ENCODE measurements around the gene OBSCN. TPM values are rescaled to one million over a fixed set of nuclear protein-coding genes. Genes with fewer than 3 reads are reported as not detected.

OBSCN gene
- total and polyA plus RNA-seq, 2 of the 13 experiments (the other 11 are each of a cell fraction or from before 2014, with no cell fraction given): 0.20 TPM

DNA sequence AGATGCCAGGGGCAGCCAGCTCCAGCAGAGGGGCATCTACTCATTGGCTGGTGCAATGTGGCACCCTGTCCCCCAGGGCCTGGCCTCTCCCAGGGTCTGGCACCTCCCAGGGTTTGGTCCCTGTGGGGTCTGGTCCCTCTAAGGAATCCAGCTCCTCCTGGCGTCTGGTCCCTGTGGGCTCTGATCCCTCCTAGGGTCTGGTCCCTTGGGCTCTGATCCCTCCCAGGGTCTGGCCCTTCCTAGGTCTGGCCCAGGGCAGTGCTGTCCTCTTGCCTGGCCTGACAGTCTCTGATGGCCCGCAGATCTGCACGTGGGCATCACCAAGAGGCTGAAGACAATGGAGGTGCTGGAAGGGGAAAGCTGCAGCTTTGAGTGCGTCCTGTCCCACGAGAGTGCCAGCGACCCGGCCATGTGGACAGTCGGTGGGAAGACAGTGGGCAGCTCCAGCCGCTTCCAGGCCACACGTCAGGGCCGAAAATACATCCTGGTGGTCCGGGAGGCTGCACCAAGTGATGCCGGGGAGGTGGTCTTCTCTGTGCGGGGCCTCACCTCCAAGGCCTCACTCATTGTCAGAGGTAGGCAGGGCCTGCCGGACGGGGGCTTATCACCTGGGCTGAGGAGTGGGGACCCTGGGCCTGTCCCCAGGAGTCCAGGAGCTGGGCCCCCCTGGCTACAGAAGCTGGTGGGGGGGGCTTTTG lies 73.9 kb downstream of the OBSCN start:
- no TSS peak for BruUV-seq (replicated peaks)
- intact Hi-C loops (cut with micrococcal nuclease; ENCODE audit: unreplicated experiment): no loop called here
- Histone ChIP-seq H3K36me3 (replicated peaks in 1 of 2; ENCODE audit: control insufficient read depth in 1 of 2, insufficient read depth in 2 of 2, low read length in 2 of 2) (no peaks in the 10 kb centered on the region), H3K27me3 (ENCODE audit: control insufficient read depth in 1 of 2, insufficient read depth in 2 of 2, low read length in 2 of 2) (peaks cover 7 to 45% of the 10 kb centered on the region in 2 experiments; a peak in 4 of 5 replicates), H2AFZ (ENCODE audit: low read length) (no peak overlapping the region), H3K27ac (ENCODE audit: extremely low read length, insufficient read depth, low read length) (no peak overlapping the region), H3K4me1 (ENCODE audit: insufficient read depth, low read length) (peaks cover 11% of the 10 kb centered on the region; the same call in 1 of the 2 replicates), H3K4me2 (ENCODE audit: low read depth, low read length) (no peak overlapping the region), H3K79me2 (ENCODE audit: insufficient read depth, low read length) (no peaks in the 10 kb centered on the region), H4K20me1 (ENCODE audit: insufficient read depth, low read length) (no peaks in the 10 kb centered on the region), H3K9me3 (ENCODE audit: low read length) (no peaks in the 10 kb centered on the region), H3K4me3 (replicated peaks in 1 of 3; ENCODE audit: insufficient read depth in 1 of 3, low read depth in 2 of 3, low read length in 3 of 3) (no peak overlapping the region), H3K9ac (ENCODE audit: insufficient read depth, low read depth, low read length) (no peak overlapping the region)
- ChIA-PET POLR2A (no interaction called here), CTCF (ENCODE audit: low intra/inter-chr PET ratio, low total read pairs) (no interaction called here)
- DNase-seq (ENCODE audit: low spot score) (no peak), ATAC-seq (no peak), FAIRE-seq (no peak)
- 0% methylated on average over 1 of the region's 16 CpGs for WGBS (ENCODE audit: low lambda C conversion rate)
- in situ Hi-C loops (cut with HindIII; ENCODE audit: extremely low pct_ligation_motif_present, low pct_unique_long_range_greater_than_20kb): no loop called here
- TF ChIP-seq MTA3 (CRISPR knock-in tag; IDR thresholded peaks at IDR 0.05): no peak
- TF ChIP-seq, protein P1, sequence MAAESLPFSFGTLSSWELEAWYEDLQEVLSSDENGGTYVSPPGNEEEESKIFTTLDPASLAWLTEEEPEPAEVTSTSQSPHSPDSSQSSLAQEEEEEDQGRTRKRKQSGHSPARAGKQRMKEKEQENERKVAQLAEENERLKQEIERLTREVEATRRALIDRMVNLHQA (CRISPR knock-in tag; IDR thresholded peaks at IDR 0.05): no peak
- TF ChIP-seq NFKB2 (CRISPR knock-in tag; IDR thresholded peaks at IDR 0.05; ENCODE audit: borderline replicate concordance): no peak
- no peak for TF ChIP-seq CHD2 (IDR thresholded peaks at IDR 0.05; ENCODE audit: low read depth, low read length)
- TF ChIP-seq, protein P2, sequence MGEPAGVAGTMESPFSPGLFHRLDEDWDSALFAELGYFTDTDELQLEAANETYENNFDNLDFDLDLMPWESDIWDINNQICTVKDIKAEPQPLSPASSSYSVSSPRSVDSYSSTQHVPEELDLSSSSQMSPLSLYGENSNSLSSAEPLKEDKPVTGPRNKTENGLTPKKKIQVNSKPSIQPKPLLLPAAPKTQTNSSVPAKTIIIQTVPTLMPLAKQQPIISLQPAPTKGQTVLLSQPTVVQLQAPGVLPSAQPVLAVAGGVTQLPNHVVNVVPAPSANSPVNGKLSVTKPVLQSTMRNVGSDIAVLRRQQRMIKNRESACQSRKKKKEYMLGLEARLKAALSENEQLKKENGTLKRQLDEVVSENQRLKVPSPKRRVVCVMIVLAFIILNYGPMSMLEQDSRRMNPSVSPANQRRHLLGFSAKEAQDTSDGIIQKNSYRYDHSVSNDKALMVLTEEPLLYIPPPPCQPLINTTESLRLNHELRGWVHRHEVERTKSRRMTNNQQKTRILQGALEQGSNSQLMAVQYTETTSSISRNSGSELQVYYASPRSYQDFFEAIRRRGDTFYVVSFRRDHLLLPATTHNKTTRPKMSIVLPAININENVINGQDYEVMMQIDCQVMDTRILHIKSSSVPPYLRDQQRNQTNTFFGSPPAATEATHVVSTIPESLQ (CRISPR knock-in tag; conservative IDR thresholded peaks at IDR 0.05): no peak
- TF ChIP-seq, protein P3, sequence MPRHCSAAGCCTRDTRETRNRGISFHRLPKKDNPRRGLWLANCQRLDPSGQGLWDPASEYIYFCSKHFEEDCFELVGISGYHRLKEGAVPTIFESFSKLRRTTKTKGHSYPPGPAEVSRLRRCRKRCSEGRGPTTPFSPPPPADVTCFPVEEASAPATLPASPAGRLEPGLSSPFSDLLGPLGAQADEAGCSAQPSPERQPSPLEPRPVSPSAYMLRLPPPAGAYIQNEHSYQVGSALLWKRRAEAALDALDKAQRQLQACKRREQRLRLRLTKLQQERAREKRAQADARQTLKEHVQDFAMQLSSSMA (CRISPR knock-in tag; IDR thresholded peaks at IDR 0.05): no peak
- no peak for TF ChIP-seq RFX3 (CRISPR knock-in tag; IDR thresholded peaks at IDR 0.05)
- TF ChIP-seq CENPX (CRISPR knock-in tag; IDR thresholded peaks at IDR 0.05): no peak
- TF ChIP-seq, protein P4, sequence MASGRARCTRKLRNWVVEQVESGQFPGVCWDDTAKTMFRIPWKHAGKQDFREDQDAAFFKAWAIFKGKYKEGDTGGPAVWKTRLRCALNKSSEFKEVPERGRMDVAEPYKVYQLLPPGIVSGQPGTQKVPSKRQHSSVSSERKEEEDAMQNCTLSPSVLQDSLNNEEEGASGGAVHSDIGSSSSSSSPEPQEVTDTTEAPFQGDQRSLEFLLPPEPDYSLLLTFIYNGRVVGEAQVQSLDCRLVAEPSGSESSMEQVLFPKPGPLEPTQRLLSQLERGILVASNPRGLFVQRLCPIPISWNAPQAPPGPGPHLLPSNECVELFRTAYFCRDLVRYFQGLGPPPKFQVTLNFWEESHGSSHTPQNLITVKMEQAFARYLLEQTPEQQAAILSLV (CRISPR knock-in tag; IDR thresholded peaks at IDR 0.05; ENCODE audit: borderline replicate concordance): no peak
- no peak for TF ChIP-seq ZNF780A (CRISPR knock-in tag; IDR thresholded peaks at IDR 0.05)
- no peak for TF ChIP-seq SP140L (CRISPR knock-in tag; IDR thresholded peaks at IDR 0.05; ENCODE audit: borderline replicate concordance)
- no peak for TF ChIP-seq SOX13 (IDR thresholded peaks at IDR 0.05)
- TF ChIP-seq SOX13 (CRISPR knock-in tag; conservative IDR thresholded peaks at IDR 0.05 in 1 of 2, IDR thresholded peaks at IDR 0.05 in 1 of 2): no peak
- no peak for TF ChIP-seq ZNF773 (CRISPR knock-in tag; IDR thresholded peaks at IDR 0.05; ENCODE audit: borderline replicate concordance)
- TF ChIP-seq IRF1 (CRISPR knock-in tag; IDR thresholded peaks at IDR 0.05; ENCODE audit: low read depth): no peak
- TF ChIP-seq, protein P5, sequence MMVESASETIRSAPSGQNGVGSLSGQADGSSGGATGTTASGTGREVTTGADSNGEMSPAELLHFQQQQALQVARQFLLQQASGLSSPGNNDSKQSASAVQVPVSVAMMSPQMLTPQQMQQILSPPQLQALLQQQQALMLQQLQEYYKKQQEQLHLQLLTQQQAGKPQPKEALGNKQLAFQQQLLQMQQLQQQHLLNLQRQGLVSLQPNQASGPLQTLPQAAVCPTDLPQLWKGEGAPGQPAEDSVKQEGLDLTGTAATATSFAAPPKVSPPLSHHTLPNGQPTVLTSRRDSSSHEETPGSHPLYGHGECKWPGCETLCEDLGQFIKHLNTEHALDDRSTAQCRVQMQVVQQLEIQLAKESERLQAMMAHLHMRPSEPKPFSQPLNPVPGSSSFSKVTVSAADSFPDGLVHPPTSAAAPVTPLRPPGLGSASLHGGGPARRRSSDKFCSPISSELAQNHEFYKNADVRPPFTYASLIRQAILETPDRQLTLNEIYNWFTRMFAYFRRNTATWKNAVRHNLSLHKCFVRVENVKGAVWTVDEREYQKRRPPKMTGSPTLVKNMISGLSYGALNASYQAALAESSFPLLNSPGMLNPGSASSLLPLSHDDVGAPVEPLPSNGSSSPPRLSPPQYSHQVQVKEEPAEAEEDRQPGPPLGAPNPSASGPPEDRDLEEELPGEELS (CRISPR knock-in tag; IDR thresholded peaks at IDR 0.05): no peak
- no peak for TF ChIP-seq ZSCAN9 (CRISPR knock-in tag; IDR thresholded peaks at IDR 0.05; ENCODE audit: borderline replicate concordance)
